PFSK-1 (cell line): ENCODE measurements around the gene CRYGA.

Experiments
- FOXP2 ChIP-seq: optimal IDR thresholded peaks from 2 replicates; pipeline ENCODE3; 2011; ENCODE audit warnings: borderline replicate concordance, control low read depth, inconsistent platforms; ENCODE audit not compliant: insufficient read depth; ENCODE audit errors: extremely low read length, extremely low read depth
- POLR2AphosphoS5 ChIP-seq: IDR thresholded peaks from 2 replicates; pipeline ENCODE4 v1.6.1; 2012; ENCODE audit warnings: low read depth, mild to moderate bottlenecking, control low read depth, low read length, moderate library complexity
- SIN3A ChIP-seq: IDR thresholded peaks from 2 replicates; pipeline ENCODE4 v1.6.1; 2012; ENCODE audit warnings: mild to moderate bottlenecking, low read length, moderate library complexity, borderline replicate concordance; ENCODE audit not compliant: insufficient read depth
- TAF1 ChIP-seq: IDR thresholded peaks from 2 replicates; pipeline ENCODE4 v1.6.1; 2012; ENCODE audit warnings: low read length, control low read depth, borderline replicate concordance; ENCODE audit not compliant: insufficient read depth
- TF ChIP-seq, protein P1 (sequence below), 2 experiments: IDR thresholded peaks; 2 replicates each; pipeline versions ENCODE4 v1.6.1 to v1.8.0; 2011 to 2012; ENCODE audit warnings: low read depth in 2 of 2, low read length in 2 of 2, control low read depth in 1 of 2, inconsistent platforms in 1 of 2, mild to moderate bottlenecking in 1 of 2, moderate library complexity in 1 of 2; ENCODE audit not compliant: insufficient read depth in 1 of 2

DNA sequence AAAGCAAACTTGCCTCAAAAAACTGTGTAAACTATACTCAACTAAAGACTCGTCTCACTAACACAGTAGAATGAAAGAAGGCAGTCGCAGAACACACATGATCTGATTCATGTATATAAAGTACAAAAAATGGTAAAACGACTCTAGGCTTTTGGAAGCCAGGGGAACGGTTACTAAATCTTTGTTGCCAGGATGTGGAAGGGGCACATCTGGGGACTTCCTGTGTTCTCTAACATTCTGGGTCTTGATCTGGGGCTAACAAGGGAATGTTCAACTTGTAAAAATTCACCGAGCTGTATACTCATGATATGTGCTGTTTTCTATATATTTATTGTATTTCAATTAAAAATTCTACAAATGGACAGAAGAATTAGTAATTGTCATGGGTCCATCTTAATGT, 40.8 kb upstream of the CRYGA start:
- TF ChIP-seq TAF1 (no peak), POLR2AphosphoS5 (no peak), FOXP2 (no peak), SIN3A (no peak)
- TF ChIP-seq, protein P1, sequence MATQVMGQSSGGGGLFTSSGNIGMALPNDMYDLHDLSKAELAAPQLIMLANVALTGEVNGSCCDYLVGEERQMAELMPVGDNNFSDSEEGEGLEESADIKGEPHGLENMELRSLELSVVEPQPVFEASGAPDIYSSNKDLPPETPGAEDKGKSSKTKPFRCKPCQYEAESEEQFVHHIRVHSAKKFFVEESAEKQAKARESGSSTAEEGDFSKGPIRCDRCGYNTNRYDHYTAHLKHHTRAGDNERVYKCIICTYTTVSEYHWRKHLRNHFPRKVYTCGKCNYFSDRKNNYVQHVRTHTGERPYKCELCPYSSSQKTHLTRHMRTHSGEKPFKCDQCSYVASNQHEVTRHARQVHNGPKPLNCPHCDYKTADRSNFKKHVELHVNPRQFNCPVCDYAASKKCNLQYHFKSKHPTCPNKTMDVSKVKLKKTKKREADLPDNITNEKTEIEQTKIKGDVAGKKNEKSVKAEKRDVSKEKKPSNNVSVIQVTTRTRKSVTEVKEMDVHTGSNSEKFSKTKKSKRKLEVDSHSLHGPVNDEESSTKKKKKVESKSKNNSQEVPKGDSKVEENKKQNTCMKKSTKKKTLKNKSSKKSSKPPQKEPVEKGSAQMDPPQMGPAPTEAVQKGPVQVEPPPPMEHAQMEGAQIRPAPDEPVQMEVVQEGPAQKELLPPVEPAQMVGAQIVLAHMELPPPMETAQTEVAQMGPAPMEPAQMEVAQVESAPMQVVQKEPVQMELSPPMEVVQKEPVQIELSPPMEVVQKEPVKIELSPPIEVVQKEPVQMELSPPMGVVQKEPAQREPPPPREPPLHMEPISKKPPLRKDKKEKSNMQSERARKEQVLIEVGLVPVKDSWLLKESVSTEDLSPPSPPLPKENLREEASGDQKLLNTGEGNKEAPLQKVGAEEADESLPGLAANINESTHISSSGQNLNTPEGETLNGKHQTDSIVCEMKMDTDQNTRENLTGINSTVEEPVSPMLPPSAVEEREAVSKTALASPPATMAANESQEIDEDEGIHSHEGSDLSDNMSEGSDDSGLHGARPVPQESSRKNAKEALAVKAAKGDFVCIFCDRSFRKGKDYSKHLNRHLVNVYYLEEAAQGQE (IDR thresholded peaks at IDR 0.05; ENCODE audit: insufficient read depth in 1 of 2, low read depth in 2 of 2, low read length in 2 of 2) = no peak
